HepG2 (cell line): ENCODE results near the gene NOXA1. TPM values are rescaled to one million over a fixed set of nuclear protein-coding genes. Genes with fewer than 3 reads are reported as not detected.
A peak's percentile ranks its signal among the peaks of the same experiment; 100 is the strongest.

Experiments
- DPF2 ChIP-seq: sonication (generic); formaldehyde crosslinking; IDR thresholded peaks from 2 replicates; pipeline ENCODE4 v1.4.0; 2020; ENCODE audit warnings: mild to moderate bottlenecking, low read depth, missing genetic modification reagents, borderline replicate concordance
- ELF3 ChIP-seq: IDR thresholded peaks from 2 replicates; pipeline ENCODE4 v1.6.1; 2016; ENCODE audit warnings: missing genetic modification reagents, missing compliant biosample characterization
- FOXJ3 ChIP-seq: sonication (generic); formaldehyde crosslinking; IDR thresholded peaks from 2 replicates; pipeline ENCODE4 v1.4.0; 2020; ENCODE audit warnings: missing genetic modification reagents, mild to moderate bottlenecking, borderline replicate concordance
- ISL2 ChIP-seq: sonication (generic); formaldehyde crosslinking; IDR thresholded peaks from 2 replicates; pipeline ENCODE4 v1.5.0; 2020; ENCODE audit warnings: missing genetic modification reagents
- NPAS2 ChIP-seq: sonication (generic); formaldehyde crosslinking; IDR thresholded peaks from 2 replicates; pipeline ENCODE4 v1.8.0; 2022; ENCODE audit warnings: mild to moderate bottlenecking, missing genetic modification reagents, borderline replicate concordance
- REXO4 ChIP-seq: sonication (generic); formaldehyde crosslinking; IDR thresholded peaks from 2 replicates; pipeline ENCODE4 v1.8.0; 2022; ENCODE audit warnings: missing genetic modification reagents, mild to moderate bottlenecking, borderline replicate concordance
- TEAD3 ChIP-seq: optimal IDR thresholded peaks from 2 replicates; pipeline ENCODE3; 2016; ENCODE audit warnings: borderline replicate concordance
- ZNF260 ChIP-seq: sonication (generic); formaldehyde crosslinking; IDR thresholded peaks from 2 replicates; pipeline ENCODE4 v1.4.0; 2020; ENCODE audit warnings: missing genetic modification reagents, low read depth, mild to moderate bottlenecking, borderline replicate concordance
- ZNF296 ChIP-seq: sonication (generic); formaldehyde crosslinking; conservative IDR thresholded peaks from 2 replicates; pipeline ENCODE4 v1.5.0; 2020; ENCODE audit warnings: mild to moderate bottlenecking, missing genetic modification reagents
- ZNF331 ChIP-seq: sonication (generic); formaldehyde crosslinking; IDR thresholded peaks from 2 replicates; pipeline ENCODE4 v1.4.0; 2020; ENCODE audit warnings: missing genetic modification reagents
- polyA plus RNA-seq, 8 experiments: library from polyadenylated mRNA; depleted of rRNA in 3 of 8; stranded (reverse) in 7 of 8; unstranded in 1 of 8; fragments of >200 nt; fragmentation: Illumina TruSeq in 4 of 8; extraction: Trizol in 4 of 8; gene quantifications; 2 replicates each; pipeline versions ENCODE4 v1.2.1 to v1.2.3, GENCODE V29; 2011 to 2016; ENCODE audit warnings: low read depth in 4 of 8, missing spikeins in 1 of 8, mixed read lengths in 1 of 8; ENCODE audit not compliant: insufficient read depth in 1 of 8
- total RNA-seq, 5 experiments: library from RNA; depleted of rRNA; stranded (reverse); fragments of >200 nt; fragmentation: Illumina TruSeq; extraction: Trizol; gene quantifications; 2 replicates each; pipeline ENCODE4 v1.2.3, GENCODE V29; 2016; ENCODE audit warnings: low read depth in 1 of 5
- TF ChIP-seq, protein P1 (sequence below): sonication (generic); formaldehyde crosslinking; IDR thresholded peaks from 2 replicates; pipeline ENCODE4 v1.8.1; 2023; ENCODE audit warnings: missing genetic modification reagents, inconsistent platforms, borderline replicate concordance
- TF ChIP-seq, protein P2 (sequence below): sonication (generic); formaldehyde crosslinking; conservative IDR thresholded peaks from 2 replicates; pipeline ENCODE4 v1.8.0; 2022; ENCODE audit warnings: mild to moderate bottlenecking, moderate library complexity, missing genetic modification reagents
- TF ChIP-seq, protein P3 (sequence below): sonication (generic); formaldehyde crosslinking; IDR thresholded peaks from 2 replicates; pipeline ENCODE4 v1.5.1; 2020; ENCODE audit warnings: mild to moderate bottlenecking, missing genetic modification reagents, moderate library complexity
- TF ChIP-seq, protein P4 (sequence below): sonication (generic); formaldehyde crosslinking; IDR thresholded peaks from 2 replicates; pipeline ENCODE4 v1.5.0; 2020; ENCODE audit warnings: missing genetic modification reagents, mild to moderate bottlenecking, borderline replicate concordance
- TF ChIP-seq, protein P5 (sequence below): sonication (generic); formaldehyde crosslinking; IDR thresholded peaks from 2 replicates; pipeline ENCODE4 v1.4.0; 2020; ENCODE audit warnings: missing genetic modification reagents

The NOXA1 gene
- total and polyA plus RNA-seq, 2 of the 13 experiments (the other 11 are each of a cell fraction or from before 2014, with no cell fraction given): 0.78 to 1.2 TPM

DNA sequence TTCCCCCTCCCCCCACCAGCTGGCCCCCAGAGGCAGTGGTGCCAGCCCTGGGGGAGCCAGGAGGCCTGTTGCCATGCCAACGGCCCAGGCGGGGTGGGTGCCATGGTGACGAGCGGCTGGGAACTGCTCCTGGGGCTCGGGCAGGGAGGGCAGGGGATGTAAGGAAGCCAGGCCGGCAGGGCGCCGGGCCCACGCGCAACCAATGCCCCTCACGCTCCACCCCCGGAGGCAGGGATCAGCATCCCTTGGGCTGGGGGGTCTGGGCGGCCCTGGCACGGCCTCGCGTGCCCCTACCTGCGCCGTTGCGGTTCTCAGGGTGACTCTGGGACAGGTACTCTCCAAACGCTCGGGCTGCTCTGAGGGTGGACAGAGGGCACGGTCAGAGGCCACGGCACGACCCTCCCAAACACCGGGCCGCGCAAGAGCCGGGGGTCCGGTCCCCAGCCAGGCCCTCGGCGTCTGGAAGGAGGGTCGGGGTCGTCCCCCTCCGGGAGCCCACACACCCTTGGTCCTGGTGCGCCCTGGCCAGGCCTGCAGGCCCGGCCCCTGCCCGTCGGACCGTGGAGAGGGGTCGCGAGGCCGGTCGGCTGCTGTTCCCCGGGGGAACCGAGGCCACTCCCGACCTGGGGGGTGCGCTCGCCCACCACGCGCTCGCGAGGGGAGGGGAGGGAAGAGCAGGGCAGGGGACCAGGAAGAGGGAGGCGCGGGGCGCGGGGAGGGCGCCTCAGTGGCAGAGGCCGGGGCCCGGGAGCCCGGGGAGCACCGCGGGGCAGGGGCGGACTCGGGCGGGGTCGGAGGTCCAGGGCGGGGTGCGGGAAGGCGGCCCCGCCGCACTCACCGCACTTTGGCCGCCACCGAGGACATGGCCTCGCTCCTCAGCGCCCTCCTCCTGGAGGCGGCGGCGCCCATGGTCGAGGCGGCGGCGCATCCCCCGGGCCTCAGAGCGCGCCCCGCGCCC, 35.3 kb downstream of the NOXA1 start (continued):
- TF ChIP-seq, protein P1, sequence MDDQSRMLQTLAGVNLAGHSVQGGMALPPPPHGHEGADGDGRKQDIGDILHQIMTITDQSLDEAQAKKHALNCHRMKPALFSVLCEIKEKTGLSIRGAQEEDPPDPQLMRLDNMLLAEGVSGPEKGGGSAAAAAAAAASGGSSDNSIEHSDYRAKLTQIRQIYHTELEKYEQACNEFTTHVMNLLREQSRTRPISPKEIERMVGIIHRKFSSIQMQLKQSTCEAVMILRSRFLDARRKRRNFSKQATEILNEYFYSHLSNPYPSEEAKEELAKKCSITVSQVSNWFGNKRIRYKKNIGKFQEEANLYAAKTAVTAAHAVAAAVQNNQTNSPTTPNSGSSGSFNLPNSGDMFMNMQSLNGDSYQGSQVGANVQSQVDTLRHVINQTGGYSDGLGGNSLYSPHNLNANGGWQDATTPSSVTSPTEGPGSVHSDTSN: no peak
- TF ChIP-seq REXO4 (no peak), ISL2 (CRISPR knock-in tag) (0 out of 2 replicates have a peak, but pooled peaks have one; percentile 1), ZNF260 (CRISPR knock-in tag) (no peak), ELF3 (no peak), NPAS2 (CRISPR knock-in tag) (no peak), DPF2 (no peak), ZNF296 (no peak), TEAD3 (CRISPR knock-in tag) (no peak), ZNF331 (no peak), FOXJ3 (CRISPR knock-in tag) (no peak)
- TF ChIP-seq, protein P2, sequence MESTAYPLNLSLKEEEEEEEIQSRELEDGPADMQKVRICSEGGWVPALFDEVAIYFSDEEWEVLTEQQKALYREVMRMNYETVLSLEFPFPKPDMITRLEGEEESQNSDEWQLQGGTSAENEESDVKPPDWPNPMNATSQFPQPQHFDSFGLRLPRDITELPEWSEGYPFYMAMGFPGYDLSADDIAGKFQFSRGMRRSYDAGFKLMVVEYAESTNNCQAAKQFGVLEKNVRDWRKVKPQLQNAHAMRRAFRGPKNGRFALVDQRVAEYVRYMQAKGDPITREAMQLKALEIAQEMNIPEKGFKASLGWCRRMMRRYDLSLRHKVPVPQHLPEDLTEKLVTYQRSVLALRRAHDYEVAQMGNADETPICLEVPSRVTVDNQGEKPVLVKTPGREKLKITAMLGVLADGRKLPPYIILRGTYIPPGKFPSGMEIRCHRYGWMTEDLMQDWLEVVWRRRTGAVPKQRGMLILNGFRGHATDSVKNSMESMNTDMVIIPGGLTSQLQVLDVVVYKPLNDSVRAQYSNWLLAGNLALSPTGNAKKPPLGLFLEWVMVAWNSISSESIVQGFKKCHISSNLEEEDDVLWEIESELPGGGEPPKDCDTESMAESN (CRISPR knock-in tag): 0 out of 2 replicates have a peak, but pooled peaks have one; percentile 50
- TF ChIP-seq, protein P3, sequence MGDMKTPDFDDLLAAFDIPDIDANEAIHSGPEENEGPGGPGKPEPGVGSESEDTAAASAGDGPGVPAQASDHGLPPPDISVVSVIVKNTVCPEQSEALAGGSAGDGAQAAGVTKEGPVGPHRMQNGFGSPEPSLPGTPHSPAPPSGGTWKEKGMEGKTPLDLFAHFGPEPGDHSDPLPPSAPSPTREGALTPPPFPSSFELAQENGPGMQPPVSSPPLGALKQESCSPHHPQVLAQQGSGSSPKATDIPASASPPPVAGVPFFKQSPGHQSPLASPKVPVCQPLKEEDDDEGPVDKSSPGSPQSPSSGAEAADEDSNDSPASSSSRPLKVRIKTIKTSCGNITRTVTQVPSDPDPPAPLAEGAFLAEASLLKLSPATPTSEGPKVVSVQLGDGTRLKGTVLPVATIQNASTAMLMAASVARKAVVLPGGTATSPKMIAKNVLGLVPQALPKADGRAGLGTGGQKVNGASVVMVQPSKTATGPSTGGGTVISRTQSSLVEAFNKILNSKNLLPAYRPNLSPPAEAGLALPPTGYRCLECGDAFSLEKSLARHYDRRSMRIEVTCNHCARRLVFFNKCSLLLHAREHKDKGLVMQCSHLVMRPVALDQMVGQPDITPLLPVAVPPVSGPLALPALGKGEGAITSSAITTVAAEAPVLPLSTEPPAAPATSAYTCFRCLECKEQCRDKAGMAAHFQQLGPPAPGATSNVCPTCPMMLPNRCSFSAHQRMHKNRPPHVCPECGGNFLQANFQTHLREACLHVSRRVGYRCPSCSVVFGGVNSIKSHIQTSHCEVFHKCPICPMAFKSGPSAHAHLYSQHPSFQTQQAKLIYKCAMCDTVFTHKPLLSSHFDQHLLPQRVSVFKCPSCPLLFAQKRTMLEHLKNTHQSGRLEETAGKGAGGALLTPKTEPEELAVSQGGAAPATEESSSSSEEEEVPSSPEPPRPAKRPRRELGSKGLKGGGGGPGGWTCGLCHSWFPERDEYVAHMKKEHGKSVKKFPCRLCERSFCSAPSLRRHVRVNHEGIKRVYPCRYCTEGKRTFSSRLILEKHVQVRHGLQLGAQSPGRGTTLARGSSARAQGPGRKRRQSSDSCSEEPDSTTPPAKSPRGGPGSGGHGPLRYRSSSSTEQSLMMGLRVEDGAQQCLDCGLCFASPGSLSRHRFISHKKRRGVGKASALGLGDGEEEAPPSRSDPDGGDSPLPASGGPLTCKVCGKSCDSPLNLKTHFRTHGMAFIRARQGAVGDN (CRISPR knock-in tag): peak; percentile 56; the same call in 1 of the 2 replicates
- TF ChIP-seq, protein P4, sequence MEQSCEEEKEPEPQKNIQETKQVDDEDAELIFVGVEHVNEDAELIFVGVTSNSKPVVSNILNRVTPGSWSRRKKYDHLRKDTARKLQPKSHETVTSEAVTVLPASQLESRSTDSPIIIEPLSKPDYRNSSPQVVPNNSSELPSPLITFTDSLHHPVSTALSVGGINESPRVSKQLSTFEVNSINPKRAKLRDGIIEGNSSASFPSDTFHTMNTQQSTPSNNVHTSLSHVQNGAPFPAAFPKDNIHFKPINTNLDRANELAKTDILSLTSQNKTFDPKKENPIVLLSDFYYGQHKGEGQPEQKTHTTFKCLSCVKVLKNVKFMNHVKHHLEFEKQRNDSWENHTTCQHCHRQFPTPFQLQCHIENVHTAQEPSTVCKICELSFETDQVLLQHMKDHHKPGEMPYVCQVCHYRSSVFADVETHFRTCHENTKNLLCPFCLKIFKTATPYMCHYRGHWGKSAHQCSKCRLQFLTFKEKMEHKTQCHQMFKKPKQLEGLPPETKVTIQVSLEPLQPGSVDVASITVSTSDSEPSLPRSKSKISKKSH (CRISPR knock-in tag): no peak
- TF ChIP-seq, protein P5, sequence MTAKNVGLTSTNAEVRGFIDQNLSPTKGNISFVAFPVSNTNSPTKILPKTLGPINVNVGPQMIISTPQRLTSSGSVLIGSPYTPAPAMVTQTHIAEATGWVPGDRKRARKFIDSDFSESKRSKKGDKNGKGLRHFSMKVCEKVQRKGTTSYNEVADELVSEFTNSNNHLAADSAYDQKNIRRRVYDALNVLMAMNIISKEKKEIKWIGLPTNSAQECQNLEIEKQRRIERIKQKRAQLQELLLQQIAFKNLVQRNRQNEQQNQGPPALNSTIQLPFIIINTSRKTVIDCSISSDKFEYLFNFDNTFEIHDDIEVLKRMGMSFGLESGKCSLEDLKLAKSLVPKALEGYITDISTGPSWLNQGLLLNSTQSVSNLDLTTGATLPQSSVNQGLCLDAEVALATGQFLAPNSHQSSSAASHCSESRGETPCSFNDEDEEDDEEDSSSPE (CRISPR knock-in tag): no peak
